Stomach (tissue), 9 donors: ENCODE measurements around the gene WDTC1. TPM values are rescaled to one million over a fixed set of nuclear protein-coding genes. Genes with fewer than 3 reads are reported as not detected.
A peak's percentile ranks its signal among the peaks of the same experiment; 100 is the strongest.

Experiments
- DNase-seq, 2 donors: peaks; one replicate each; pipeline versions ENCODE4 v3.0.0 to v3.0.0-alpha.2; 2013 to 2019
- H3K27ac ChIP-seq, 5 donors: fragments of 200-600 bp in 4 of 5; sonication (generic) in 4 of 5; one replicate each; pipeline ENCODE4 v1.5.1; 2013 to 2019; ENCODE audit warnings: mild to moderate bottlenecking in 1 of 5, moderate library complexity in 1 of 5
- H3K27me3 ChIP-seq, 3 donors: fragments of 200-600 bp; sonication (generic); one replicate each; pipeline ENCODE4 v1.5.1; 2017 to 2019; ENCODE audit warnings: mixed run types in 1 of 3
- H3K36me3 ChIP-seq, 4 donors: fragments of 200-600 bp; sonication (generic); 1 replicate in 3 of 4; 2 replicates in 1 of 4; pipeline ENCODE4 v1.5.1; 2016 to 2019
- H3K4me1 ChIP-seq, 4 donors: fragments of 200-600 bp; sonication (generic); one replicate each; pipeline ENCODE4 v1.5.1; 2016 to 2019
- H3K4me3 ChIP-seq, 4 donors: fragments of 200-600 bp; sonication (generic) in 3 of 4; one replicate each; pipeline ENCODE4 v1.5.1; 2016 to 2019; ENCODE audit warnings: mild to moderate bottlenecking in 1 of 4
- H3K9me3 ChIP-seq, 4 donors: fragments of 200-600 bp; sonication (generic); one replicate each; pipeline ENCODE4 v1.5.1; 2016 to 2019
- EP300 ChIP-seq: sonication (generic); formaldehyde crosslinking; IDR thresholded peaks from one replicate; pipeline ENCODE4 v1.6.1; 2017; ENCODE audit warnings: antibody characterized with exemption
- POLR2A ChIP-seq, 4 donors: fragments of 450-650 bp; IDR thresholded peaks; one replicate each; pipeline ENCODE4 v1.6.1; 2016; ENCODE audit warnings: antibody characterized with exemption in 4 of 4, control low read depth in 2 of 4, mild to moderate bottlenecking in 1 of 4, moderate library complexity in 1 of 4
- POLR2AphosphoS5 ChIP-seq, 3 donors: sonication (generic); formaldehyde crosslinking; IDR thresholded peaks; one replicate each; pipeline ENCODE4 v1.6.1; 2016; ENCODE audit warnings: antibody characterized with exemption in 3 of 3
- WGBS, 5 donors: extraction: QIAGEN DNeasy Blood & Tissue Kit in 3 of 5; methylation state at CpG; one replicate each; pipeline versions ENCODE4 v1.1.5 to v1.1.7; 2013 to 2018; 5-methylcytosine and 5-hydroxymethylcytosine counted together
- intact Hi-C: fragments of 100-400 bp; cut with DNase I; formaldehyde crosslinking; loops from one replicate; pipeline ENCODE4 v1.15.1; 2023; ENCODE audit warnings: low total_unique reads
- polyA plus RNA-seq, 3 donors: library from polyadenylated mRNA; stranded (reverse); fragments of 200-250 nt; gene quantifications; one replicate each; pipeline ENCODE4 v1.2.3, GENCODE V29; 2013
- total RNA-seq, 5 donors: library from RNA; depleted of rRNA; stranded (reverse); fragments of >200 nt; gene quantifications; one replicate each; pipeline versions ENCODE4 v1.1.0 to v1.2.3, GENCODE V29; 2014 to 2016
- TF ChIP-seq, protein P1 (sequence below), 7 experiments: fragments of 450-650 bp in 4 of 7; fragments of 200-600 bp in 3 of 7; sonication (generic) in 3 of 7; IDR thresholded peaks; one replicate each; pipeline ENCODE4 v1.5.1; 2016 to 2019; ENCODE audit warnings: antibody characterized with exemption in 7 of 7, control low read depth in 2 of 7, mild to moderate bottlenecking in 1 of 7
- donor health status: healthy with polysubstance abuse.
- donor health status: Bipolar disorder and iron deficiency.
- donor health status: healthy.

Gene WDTC1
- total and polyA plus RNA-seq, 8 donors = 7.8 to 51.9 (median 23.1) TPM

DNA sequence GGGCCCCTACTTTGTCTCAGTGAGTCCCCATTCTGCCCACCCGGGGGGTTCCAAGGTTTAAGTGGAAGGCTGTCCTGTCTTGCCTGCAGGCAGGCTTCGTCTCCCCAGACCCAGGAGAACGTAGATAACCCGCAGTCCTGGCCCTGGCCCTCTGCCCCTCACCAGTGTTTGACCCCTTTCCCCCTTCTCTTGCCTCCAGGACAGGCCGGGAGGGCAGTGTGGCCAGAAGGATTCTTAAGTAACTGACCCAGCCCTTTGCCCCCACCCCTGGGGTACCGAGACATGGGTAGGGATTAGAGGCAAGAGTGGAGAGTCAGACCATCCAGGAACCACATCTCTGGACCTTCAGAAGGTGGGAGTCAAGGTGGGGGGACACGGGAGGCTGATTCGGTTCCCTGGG, 96.4 kb downstream of the WDTC1 start:
- intact Hi-C loops = no loop called here
- no peaks in the 10 kb centered on the region for H3K27me3 ChIP-seq
- DNase-seq = no peak
- H3K36me3 ChIP-seq = peaks cover 62 to 97% (median 92%) of the 10 kb centered on the region in 4 donors
- 74 to 85% (median 84%) methylated on average over 8 of the region's 8 CpGs for WGBS, 5 donors
- H3K9me3 ChIP-seq = no peaks in the 10 kb centered on the region
- H3K27ac ChIP-seq = no peak overlapping the region
- peaks cover 0 to 44% (median 26%) of the 10 kb centered on the region in 4 donors for H3K4me1 ChIP-seq
- no peak overlapping the region for H3K4me3 ChIP-seq
- TF ChIP-seq EP300 (no peak), POLR2AphosphoS5 (IDR thresholded peaks at IDR 0.05) (no peak), POLR2A (IDR thresholded peaks at IDR 0.05) (no peak)
- TF ChIP-seq, protein P1, sequence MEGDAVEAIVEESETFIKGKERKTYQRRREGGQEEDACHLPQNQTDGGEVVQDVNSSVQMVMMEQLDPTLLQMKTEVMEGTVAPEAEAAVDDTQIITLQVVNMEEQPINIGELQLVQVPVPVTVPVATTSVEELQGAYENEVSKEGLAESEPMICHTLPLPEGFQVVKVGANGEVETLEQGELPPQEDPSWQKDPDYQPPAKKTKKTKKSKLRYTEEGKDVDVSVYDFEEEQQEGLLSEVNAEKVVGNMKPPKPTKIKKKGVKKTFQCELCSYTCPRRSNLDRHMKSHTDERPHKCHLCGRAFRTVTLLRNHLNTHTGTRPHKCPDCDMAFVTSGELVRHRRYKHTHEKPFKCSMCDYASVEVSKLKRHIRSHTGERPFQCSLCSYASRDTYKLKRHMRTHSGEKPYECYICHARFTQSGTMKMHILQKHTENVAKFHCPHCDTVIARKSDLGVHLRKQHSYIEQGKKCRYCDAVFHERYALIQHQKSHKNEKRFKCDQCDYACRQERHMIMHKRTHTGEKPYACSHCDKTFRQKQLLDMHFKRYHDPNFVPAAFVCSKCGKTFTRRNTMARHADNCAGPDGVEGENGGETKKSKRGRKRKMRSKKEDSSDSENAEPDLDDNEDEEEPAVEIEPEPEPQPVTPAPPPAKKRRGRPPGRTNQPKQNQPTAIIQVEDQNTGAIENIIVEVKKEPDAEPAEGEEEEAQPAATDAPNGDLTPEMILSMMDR (IDR thresholded peaks at IDR 0.05) = no peak

GRCh38 chr1:27331426-27331825, 97.0 kb downstream of the WDTC1 start:
- Histone ChIP-seq H3K27me3 (no peaks in the 10 kb centered on the region), H3K36me3 (peaks cover 62 to 97% (median 92%) of the 10 kb centered on the region in 4 donors), H3K4me1 (peaks cover 0 to 38% (median 22%) of the 10 kb centered on the region in 4 donors), H3K9me3 (no peaks in the 10 kb centered on the region), H3K27ac (no peak overlapping the region), H3K4me3 (no peak overlapping the region)
- intact Hi-C loops = no loop called here
- TF ChIP-seq, protein P1 (IDR thresholded peaks at IDR 0.05) = no peak
- TF ChIP-seq EP300 (no peak), POLR2AphosphoS5 (IDR thresholded peaks at IDR 0.05) (no peak), POLR2A (IDR thresholded peaks at IDR 0.05) (no peak)
- no peak for DNase-seq
- 88 to 96% (median 92%) methylated on average over 2 to 3 of the region's 3 CpGs for WGBS, 5 donors

GRCh38 chr1:27331922-27332321, 97.5 kb downstream of the WDTC1 start:
- no peaks in the 10 kb centered on the region for H3K9me3 ChIP-seq
- intact Hi-C loops = no loop called here
- H3K27me3 ChIP-seq = no peaks in the 10 kb centered on the region
- WGBS, 5 donors = 60 to 83% (median 78%) methylated on average over 5 of the region's 5 CpGs
- peaks cover 0 to 33% (median 18%) of the 10 kb centered on the region in 4 donors for H3K4me1 ChIP-seq
- H3K4me3 ChIP-seq = no peak overlapping the region
- peaks cover 60 to 97% (median 92%) of the 10 kb centered on the region in 4 donors for H3K36me3 ChIP-seq
- H3K27ac ChIP-seq = no peak overlapping the region
- TF ChIP-seq, protein P1 (IDR thresholded peaks at IDR 0.05) = no peak
- TF ChIP-seq POLR2A (IDR thresholded peaks at IDR 0.05) (no peak), POLR2AphosphoS5 (IDR thresholded peaks at IDR 0.05) (no peak), EP300 (no peak)
- no peak for DNase-seq

- intact Hi-C loops = no loop called here
- Histone ChIP-seq H3K36me3 (peaks cover 54 to 96% (median 90%) of the 10 kb centered on the region in 4 donors), H3K27ac (peak overlapping the region in 1 of 5 donors; percentile 8), H3K4me1 (peaks cover 0 to 25% (median 12%) of the 10 kb centered on the region in 4 donors), H3K4me3 (no peak overlapping the region), H3K9me3 (no peaks in the 10 kb centered on the region), H3K27me3 (no peaks in the 10 kb centered on the region)
- TF ChIP-seq, protein P1 (IDR thresholded peaks at IDR 0.05) = peak in 5 of 7 experiments; percentile 74 to 89 (median 82)
- TF ChIP-seq EP300 = no peak
- WGBS, 5 donors = 61 to 69% (median 66%) methylated on average over 8 to 11 of the region's 11 CpGs
- DNase-seq = peak; percentile 63 to 77
These were observed 98.3 kb downstream of the WDTC1 start for GRCh38 chr1:27332536-27333281.
